Smooth muscle cell (in vitro differentiated cells): ENCODE results near the gene SYTL1. TPM values are rescaled to one million over a fixed set of nuclear protein-coding genes. Genes with fewer than 3 reads are reported as not detected.

Experiments
- DNase-seq: peaks from one replicate; lab custom pipeline; 2025; ENCODE audit not compliant: unreplicated experiment; lab: John Stamatoyannopoulos, UW
- H2AFZ ChIP-seq: fragments of 200-600 bp; sonication (generic); 2 replicates; pipeline ENCODE4 v1.6.0; 2016; ENCODE audit warnings: antibody characterized with exemption, low read depth, mild to moderate bottlenecking
- H3F3A ChIP-seq: fragments of 200-600 bp; sonication (generic); 2 replicates; pipeline ENCODE4 v1.6.0; 2017; ENCODE audit warnings: antibody characterized with exemption, low read depth
- H3K27ac ChIP-seq: fragments of 200-600 bp; sonication (generic); 2 replicates; pipeline ENCODE4 v1.5.1; 2016; ENCODE audit warnings: low read depth, mild to moderate bottlenecking
- H3K27me3 ChIP-seq: fragments of 200-600 bp; sonication (generic); 2 replicates; pipeline ENCODE4 v1.6.1; 2016; ENCODE audit warnings: low read depth, mild to moderate bottlenecking
- H3K36me3 ChIP-seq: fragments of 200-600 bp; sonication (generic); 2 replicates; pipeline ENCODE4 v1.5.1; 2016; ENCODE audit warnings: low read depth
- H3K4me1 ChIP-seq: fragments of 200-600 bp; sonication (generic); 2 replicates; pipeline ENCODE4 v1.5.1; 2016; ENCODE audit warnings: low read depth
- H3K4me2 ChIP-seq: fragments of 200-600 bp; sonication (generic); 2 replicates; pipeline ENCODE4 v1.6.0; 2016; ENCODE audit warnings: mild to moderate bottlenecking
- H3K4me3 ChIP-seq: fragments of 200-600 bp; sonication (generic); 2 replicates; pipeline ENCODE4 v1.5.1; 2016; ENCODE audit warnings: mild to moderate bottlenecking
- H3K79me2 ChIP-seq: fragments of 200-600 bp; sonication (generic); 2 replicates; pipeline ENCODE4 v1.6.0; 2016; ENCODE audit warnings: low read depth, mild to moderate bottlenecking
- H3K9ac ChIP-seq: fragments of 200-600 bp; sonication (generic); 2 replicates; pipeline ENCODE4 v1.6.0; 2016; ENCODE audit warnings: low read depth
- H3K9me3 ChIP-seq: fragments of 200-600 bp; sonication (generic); replicated peaks from 2 replicates; pipeline ENCODE4 v1.5.1; 2016; ENCODE audit warnings: low read depth
- H4K20me1 ChIP-seq: fragments of 200-600 bp; sonication (generic); 2 replicates; pipeline ENCODE4 v1.6.0; 2016; ENCODE audit warnings: low read depth
- CTCF ChIP-seq: fragments of 200-600 bp; sonication (generic); IDR thresholded peaks from 2 replicates; pipeline ENCODE4 v1.5.1; 2017; ENCODE audit warnings: borderline replicate concordance, mild to moderate bottlenecking, antibody characterized with exemption; ENCODE audit not compliant: insufficient read depth, poor library complexity, severe bottlenecking
- WGBS: methylation state at CpG from one replicate; pipeline ENCODE4 v1.1.7; 2016; ENCODE audit warnings: low lambda C conversion rate; 5-methylcytosine and 5-hydroxymethylcytosine counted together
- polyA plus RNA-seq: library from polyadenylated mRNA; unstranded; fragments of >200 nt; fragmentation: Nextera tagmentation; extraction: Ambion mirVana; gene quantifications from 2 replicates; pipeline ENCODE4 v1.2.1, GENCODE V29; 2016
- total RNA-seq: library from RNA; depleted of rRNA; stranded (reverse); fragments of >200 nt; gene quantifications from 2 replicates; pipeline ENCODE4 v1.2.3, GENCODE V29; 2014

Gene SYTL1
- total and polyA plus RNA-seq, 2 experiments from 2014 or later = 14.2 to 16.5 TPM

GRCh38 chr1:27301582-27302199 lies 40.1 kb upstream of the SYTL1 start:
- no peak for TF ChIP-seq CTCF
- Histone ChIP-seq H3K4me3 (no peak overlapping the region), H3K36me3 (no peaks in the 10 kb centered on the region), H3K4me2 (no peak overlapping the region), H3K9ac (no peak overlapping the region), H3F3A (peaks cover 5% of the 10 kb centered on the region), H3K4me1 (peaks cover 28% of the 10 kb centered on the region), H3K9me3 (no peaks in the 10 kb centered on the region), H2AFZ (no peak overlapping the region), H4K20me1 (no peaks in the 10 kb centered on the region), H3K27ac (peak overlapping the region; percentile 97), H3K79me2 (no peaks in the 10 kb centered on the region), H3K27me3 (no peaks in the 10 kb centered on the region)
- 81% methylated on average over 10 of the region's 10 CpGs for WGBS
- no peak for DNase-seq

- TF ChIP-seq CTCF = no peak
- Histone ChIP-seq H3K79me2 (no peaks in the 10 kb centered on the region), H3K4me3 (no peak overlapping the region), H3K9ac (no peak overlapping the region), H3K27ac (no peak overlapping the region), H3F3A (peaks cover 5% of the 10 kb centered on the region), H2AFZ (no peak overlapping the region), H3K36me3 (no peaks in the 10 kb centered on the region), H3K4me2 (no peak overlapping the region), H3K9me3 (no peaks in the 10 kb centered on the region), H4K20me1 (no peaks in the 10 kb centered on the region), H3K4me1 (peaks cover 36% of the 10 kb centered on the region), H3K27me3 (no peaks in the 10 kb centered on the region)
- WGBS = 93% methylated on average over 2 of the region's 2 CpGs
- DNase-seq = no peak
These were observed 39.2 kb upstream of the SYTL1 start for GRCh38 chr1:27302612-27303011.

GRCh38 chr1:27303509-27303908 lies 38.3 kb upstream of the SYTL1 start:
- DNase-seq = no peak
- H3F3A ChIP-seq = peaks cover 5% of the 10 kb centered on the region
- no peaks in the 10 kb centered on the region for H3K36me3 ChIP-seq
- WGBS = 93% methylated on average over 15 of the region's 15 CpGs
- TF ChIP-seq CTCF = no peak
- no peaks in the 10 kb centered on the region for H4K20me1 ChIP-seq
- H3K79me2 ChIP-seq = no peaks in the 10 kb centered on the region
- H3K4me3 ChIP-seq = no peak overlapping the region
- no peaks in the 10 kb centered on the region for H3K9me3 ChIP-seq
- H2AFZ ChIP-seq = no peak overlapping the region
- no peak overlapping the region for H3K9ac ChIP-seq
- H3K27ac ChIP-seq = no peak overlapping the region
- H3K27me3 ChIP-seq = no peaks in the 10 kb centered on the region
- peaks cover 43% of the 10 kb centered on the region for H3K4me1 ChIP-seq
- no peak overlapping the region for H3K4me2 ChIP-seq

DNA sequence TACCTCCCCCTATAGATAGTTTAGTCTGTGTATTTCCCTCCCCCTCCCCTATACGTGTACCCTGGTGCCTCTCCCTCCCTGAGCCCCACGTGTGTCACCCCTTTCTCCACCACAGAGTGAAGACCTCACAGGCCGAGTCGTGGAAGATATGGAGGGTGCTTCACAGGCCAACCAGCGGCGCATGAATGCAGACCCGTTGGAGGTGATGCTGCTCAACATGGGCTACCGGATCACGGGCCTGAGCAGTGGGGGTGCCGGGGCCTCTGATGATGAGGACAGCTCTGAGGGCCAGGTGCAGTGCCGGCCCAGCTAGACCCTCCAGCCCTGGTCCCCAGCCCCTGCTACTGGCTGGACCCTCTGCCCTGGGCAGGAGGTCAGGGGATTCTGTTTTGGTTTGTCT lies 35.8 kb upstream of the SYTL1 start:
- DNase-seq = no peak
- no peaks in the 10 kb centered on the region for H3K9me3 ChIP-seq
- no peak overlapping the region for H2AFZ ChIP-seq
- no peak for TF ChIP-seq CTCF
- H3K79me2 ChIP-seq = no peaks in the 10 kb centered on the region
- H3K4me2 ChIP-seq = no peak overlapping the region
- no peaks in the 10 kb centered on the region for H3K27me3 ChIP-seq
- WGBS = 92% methylated on average over 11 of the region's 11 CpGs
- peaks cover 27% of the 10 kb centered on the region for H3K4me1 ChIP-seq
- H3K4me3 ChIP-seq = no peak overlapping the region
- no peak overlapping the region for H3K9ac ChIP-seq
- no peak overlapping the region for H3K27ac ChIP-seq
- no peaks in the 10 kb centered on the region for H4K20me1 ChIP-seq
- H3K36me3 ChIP-seq = no peaks in the 10 kb centered on the region
- no peaks in the 10 kb centered on the region for H3F3A ChIP-seq
